GM21619 (cell line): ENCODE results near the gene CADPS.

Source experiments
- ATAC-seq: cut with Tn5 transposase; IDR thresholded peaks from one replicate; pipeline ENCODE4 v1.9.1; 2021; ENCODE audit not compliant: unreplicated experiment

The CADPS gene

DNA sequence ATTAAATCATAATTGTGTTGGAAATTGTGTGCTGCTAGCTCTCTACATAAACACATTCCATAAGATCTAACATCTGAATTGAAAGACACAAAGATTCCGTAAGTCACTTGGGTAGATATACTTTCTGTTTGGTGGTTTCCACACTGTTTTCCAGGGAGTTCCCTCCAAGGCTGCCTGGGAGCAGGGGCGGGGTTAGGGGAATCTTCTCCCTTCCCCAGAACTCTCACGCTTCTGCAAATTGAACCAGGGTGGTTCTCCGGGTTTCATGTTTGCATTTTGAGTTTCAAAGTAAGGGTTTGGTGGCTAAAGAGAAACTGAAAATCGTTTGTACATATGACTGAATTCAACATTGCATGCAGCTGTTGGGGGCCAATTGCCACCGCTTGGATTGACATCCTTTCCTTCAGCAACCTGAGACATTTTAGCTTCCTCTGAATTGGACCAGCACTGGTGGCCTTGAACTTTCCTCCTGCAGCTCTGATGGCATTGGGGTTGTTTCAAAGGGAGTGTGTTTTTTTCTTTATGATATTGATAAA lies 309.1 kb downstream of the CADPS start:
- peak; percentile 50 for ATAC-seq

DNA sequence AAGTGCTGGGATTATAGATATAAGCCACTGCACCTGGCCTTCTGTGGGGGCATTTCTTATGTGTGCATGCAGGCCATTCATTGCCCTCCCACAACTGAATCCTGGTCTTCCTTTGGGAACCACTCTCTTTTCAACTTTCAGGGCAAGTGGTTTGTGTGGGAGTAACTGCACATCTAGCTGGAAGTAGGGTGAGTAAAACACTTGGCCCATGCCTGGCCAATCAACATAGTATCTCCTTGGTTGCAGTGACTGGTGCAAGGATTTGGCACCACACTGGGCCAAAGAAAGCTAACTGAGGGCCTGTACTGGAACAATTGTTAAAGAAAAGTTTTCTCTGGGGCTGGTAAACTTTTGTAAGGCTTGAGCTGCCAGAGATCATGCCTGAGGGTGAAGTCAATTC lies 312.6 kb downstream of the CADPS start:
- ATAC-seq: no peak

- ATAC-seq: no peak
Observed at GRCh38 chr3:62562017-62562416, 313.2 kb downstream of the CADPS start.

- ATAC-seq: no peak
Observed at GRCh38 chr3:62559831-62560445, 315.3 kb downstream of the CADPS start.

- ATAC-seq: peak; percentile 66
Observed at GRCh38 chr3:62558549-62559112, 316.6 kb downstream of the CADPS start.

DNA sequence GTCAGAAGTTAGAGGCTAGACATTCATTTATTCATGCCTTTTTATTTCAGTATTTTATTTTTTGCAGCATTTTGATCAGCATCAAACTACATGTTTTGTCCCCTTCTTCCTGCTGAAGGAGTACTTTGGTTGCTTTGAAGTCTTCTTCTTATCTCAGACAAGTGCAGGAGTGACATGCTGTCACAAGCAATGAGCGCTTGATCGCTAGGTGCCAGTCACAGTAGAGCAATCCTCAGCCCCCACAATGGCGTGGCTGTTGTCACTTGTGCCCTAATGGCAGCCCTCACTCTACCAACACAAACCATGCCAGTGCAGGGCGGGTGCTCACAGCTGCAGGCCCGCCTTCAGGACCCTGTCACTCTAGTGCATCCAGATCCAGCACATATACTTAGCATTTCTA lies 317.2 kb downstream of the CADPS start:
- no peak for ATAC-seq

DNA sequence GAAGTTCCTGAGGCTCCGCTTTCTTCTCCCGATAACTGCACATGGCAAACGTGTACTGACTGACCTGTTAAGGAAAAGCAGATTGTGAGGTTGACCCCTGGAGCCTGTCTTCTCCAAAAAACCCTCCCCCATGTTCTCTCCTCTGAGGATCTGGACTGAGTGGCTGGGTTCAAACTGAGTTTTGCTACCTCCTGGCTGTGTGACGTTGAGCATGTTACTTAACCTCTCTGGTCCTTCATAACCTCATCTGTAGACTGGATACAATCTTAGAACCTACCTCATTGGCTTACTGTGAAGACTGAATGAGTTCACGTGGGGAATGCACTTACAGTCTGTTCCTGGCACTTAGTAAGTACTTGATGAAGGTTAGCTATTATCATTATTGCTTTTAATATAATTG lies 317.8 kb downstream of the CADPS start:
- no peak for ATAC-seq

DNA sequence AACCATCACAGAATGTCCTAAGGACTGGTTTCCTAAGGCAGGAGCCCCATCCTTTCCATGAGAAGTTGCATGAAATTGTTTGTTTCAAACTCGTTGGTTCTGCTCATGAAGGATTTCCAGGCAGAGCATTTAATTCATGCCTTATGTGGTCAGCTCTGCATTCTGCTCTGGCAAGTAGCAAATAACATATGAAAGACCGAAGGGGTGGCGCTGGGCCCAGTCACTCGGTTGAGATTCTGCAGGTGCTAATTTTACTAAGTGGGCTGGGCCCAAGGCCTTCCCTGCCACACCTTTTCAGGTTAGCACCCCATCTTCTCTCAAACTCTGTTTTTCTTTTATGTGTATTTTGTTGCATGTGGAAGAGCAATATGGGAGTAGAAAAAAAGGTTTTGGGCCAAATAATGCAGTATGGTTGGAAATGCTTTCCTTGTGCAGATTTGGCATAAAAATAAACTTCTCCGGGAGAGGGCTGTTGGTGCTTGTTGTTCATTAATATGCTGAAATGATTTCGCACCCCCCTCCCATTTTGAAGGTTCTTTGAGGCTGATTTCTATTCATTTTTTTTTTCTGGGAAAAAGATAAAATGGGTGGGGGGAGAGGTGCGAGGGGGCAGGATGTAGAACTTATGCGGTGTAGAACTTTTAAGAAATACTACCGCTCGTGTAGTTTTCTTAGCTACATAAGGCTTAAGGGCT lies 318.9 kb downstream of the CADPS start:
- no peak for ATAC-seq

- no peak for ATAC-seq
Observed at GRCh38 chr3:62554264-62554799, 320.9 kb downstream of the CADPS start.

- no peak for ATAC-seq
Observed at GRCh38 chr3:62553811-62554210, 321.4 kb downstream of the CADPS start.

GRCh38 chr3:62551556-62551955 lies 323.7 kb downstream of the CADPS start:
- no peak for ATAC-seq

- ATAC-seq: no peak
Observed at GRCh38 chr3:62550439-62550838, 324.8 kb downstream of the CADPS start.

DNA sequence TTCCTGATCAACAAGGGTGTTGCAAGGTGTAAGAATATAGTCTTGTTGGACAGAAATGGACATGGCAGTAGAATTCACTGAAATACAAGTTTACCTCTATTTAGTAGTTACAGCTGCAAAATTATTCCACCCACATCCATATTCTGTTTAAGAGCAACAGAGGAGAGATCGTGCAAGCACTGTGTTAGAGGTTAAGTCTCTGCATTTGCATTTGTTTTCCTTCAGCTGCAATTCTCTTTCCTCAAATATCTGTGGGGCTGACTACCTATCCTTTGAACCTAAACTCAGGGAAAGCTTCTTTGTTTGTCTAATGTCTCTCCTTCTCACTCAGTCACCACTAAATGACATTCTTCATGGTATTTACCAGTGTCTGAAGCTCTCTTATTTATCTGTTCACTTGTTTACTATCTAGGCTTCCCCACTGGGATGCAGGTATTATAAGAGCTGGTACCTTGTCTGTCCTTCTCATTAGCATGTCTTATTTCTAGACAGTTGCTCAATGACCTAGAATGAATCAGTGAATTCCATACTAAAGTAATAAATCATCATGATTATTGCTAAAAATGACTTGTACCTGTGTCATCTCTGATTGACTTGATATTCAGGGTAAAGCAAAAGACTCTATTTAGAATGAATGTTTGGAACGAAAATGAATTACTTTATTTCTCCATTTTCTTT lies 326.5 kb downstream of the CADPS start:
- ATAC-seq: no peak

- ATAC-seq: no peak
Observed at GRCh38 chr3:62546266-62546665, 328.9 kb downstream of the CADPS start.

DNA sequence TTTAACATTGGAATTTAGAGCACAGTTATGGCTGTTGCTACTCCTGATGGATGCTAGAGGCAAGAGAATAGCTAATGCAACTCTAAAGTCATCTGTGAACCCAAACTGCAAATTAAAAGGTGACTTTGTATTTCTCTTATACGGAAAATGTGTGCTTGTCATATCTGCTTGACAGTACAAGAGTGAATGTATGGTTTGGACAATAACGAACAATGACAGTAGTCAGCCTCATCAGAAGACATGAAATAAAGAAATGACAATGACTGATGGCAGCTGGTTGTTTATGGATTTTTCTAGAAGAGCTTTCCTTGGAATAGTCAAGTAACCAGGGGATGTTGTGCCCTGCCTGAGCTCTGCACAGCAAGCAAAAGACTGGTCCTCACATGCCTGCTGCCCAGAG lies 333.0 kb downstream of the CADPS start:
- ATAC-seq: no peak

GRCh38 chr3:62539762-62540161 lies 335.5 kb downstream of the CADPS start:
- no peak for ATAC-seq

DNA sequence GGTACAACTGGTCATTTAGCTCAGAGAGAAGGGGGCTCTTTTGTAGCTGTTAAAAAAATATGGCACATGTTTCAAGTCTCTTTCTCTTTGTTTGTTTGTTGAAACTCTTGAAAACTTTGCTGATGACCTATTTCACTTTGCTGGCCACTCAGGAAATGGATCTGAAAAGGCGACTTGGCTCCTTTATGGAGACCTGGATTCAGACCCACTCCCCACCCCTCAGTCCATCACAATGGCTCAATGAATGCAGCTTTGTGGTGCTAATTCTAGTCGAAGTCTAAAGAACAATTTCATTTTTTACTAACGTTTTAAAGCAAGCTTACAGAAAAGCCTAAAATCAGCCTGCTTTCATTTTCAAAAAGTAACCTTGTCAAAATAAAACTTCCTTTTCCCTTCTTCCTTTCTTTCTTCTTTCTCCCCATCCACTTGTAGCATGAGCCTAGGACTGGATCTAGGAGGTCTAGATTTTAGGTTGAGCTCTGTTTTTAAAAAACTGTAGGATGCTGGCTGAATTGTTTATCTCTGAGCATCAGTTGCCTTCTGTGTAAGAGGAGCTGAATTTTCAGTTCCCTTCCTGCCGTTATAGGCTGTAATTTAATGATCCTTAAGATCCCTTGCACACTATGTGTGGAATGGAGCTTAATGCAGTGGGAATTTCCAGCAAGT lies 336.4 kb downstream of the CADPS start:
- no peak for ATAC-seq

DNA sequence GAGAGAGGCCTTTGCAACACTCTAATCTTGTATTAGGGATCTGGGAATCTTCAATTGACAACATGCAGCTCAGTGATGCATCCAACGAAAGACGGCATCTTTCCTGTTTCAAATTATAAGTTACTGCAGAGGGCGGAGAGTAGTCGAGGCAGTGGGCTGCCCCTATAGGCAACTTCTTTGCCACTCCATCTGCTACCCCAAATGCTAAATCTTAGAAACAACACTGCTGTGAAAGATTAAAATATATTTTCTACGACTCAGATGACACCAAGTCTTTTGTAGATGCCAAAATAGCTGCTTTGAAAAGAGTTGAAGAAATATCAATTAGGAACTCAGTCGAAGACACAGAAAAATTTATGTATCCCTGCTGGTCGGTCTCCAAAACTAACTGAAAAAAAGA lies 340.9 kb downstream of the CADPS start:
- no peak for ATAC-seq

DNA sequence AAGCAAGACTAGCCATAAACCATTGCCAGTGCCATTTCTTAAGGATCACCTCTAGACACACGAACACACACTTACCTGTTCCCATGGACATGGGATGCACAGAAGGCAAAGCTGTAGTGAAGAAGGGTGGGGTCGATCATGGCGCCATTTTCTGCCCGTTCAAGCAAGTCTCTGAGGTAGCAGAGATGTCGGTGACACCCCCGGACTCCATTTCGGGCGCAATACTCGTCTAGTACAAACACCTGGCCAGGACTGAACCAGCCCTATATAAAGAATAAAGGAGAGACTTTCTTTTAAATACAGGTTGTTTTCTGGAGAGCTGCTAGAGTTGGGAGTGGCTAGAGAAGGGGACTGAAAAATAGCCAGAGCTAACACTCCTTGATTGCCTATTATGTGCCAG lies 342.4 kb downstream of the CADPS start:
- no peak for ATAC-seq

GRCh38 chr3:62531981-62532380 lies 343.2 kb downstream of the CADPS start:
- ATAC-seq: no peak

GRCh38 chr3:62531493-62531892 lies 343.7 kb downstream of the CADPS start:
- no peak for ATAC-seq
